ENCODE results near the gene TNNT2. TPM values are rescaled to one million over a fixed set of nuclear protein-coding genes. Genes with fewer than 3 reads are reported as not detected.

TNNT2 gene
- polyA plus RNA-seq (2012; ENCODE audit: insufficient read depth, insufficient read length) = not detected

DNA sequence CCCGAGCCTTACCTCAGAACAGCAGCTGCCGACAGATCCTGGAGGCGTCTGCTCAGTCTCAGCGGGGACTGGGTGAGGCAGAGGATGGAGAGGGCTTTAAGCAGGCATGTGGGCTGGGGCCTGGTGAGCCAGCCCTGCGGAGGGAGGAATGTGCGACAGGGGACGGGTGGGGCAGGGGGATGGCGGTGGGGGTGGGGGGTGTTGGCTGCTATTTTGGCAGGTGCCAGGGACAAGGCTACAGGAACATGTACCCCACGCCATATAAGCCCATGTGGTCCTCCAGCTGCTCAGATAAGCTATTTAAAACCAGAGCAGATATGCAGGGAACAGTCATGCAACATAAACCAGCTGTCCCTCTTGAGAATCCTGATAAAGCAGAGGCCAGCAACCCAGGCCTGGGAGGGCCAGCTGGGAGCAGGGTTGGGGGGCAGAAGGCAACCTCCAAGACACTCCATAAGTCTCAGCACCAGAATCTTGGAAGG lies at the start of gene TNNT2:
TNNT2 (minus strand) TSS at position 70 of the 482 bp plus-strand sequence. CDS start 4,426 bp downstream, outside the sequence.
- H3K4me3 ChIP-seq (ENCODE audit: low read length) = no peak within 1 kb of the TSS
- DNase-seq (ENCODE audit: low read depth, low spot score) = no peak

DNA sequence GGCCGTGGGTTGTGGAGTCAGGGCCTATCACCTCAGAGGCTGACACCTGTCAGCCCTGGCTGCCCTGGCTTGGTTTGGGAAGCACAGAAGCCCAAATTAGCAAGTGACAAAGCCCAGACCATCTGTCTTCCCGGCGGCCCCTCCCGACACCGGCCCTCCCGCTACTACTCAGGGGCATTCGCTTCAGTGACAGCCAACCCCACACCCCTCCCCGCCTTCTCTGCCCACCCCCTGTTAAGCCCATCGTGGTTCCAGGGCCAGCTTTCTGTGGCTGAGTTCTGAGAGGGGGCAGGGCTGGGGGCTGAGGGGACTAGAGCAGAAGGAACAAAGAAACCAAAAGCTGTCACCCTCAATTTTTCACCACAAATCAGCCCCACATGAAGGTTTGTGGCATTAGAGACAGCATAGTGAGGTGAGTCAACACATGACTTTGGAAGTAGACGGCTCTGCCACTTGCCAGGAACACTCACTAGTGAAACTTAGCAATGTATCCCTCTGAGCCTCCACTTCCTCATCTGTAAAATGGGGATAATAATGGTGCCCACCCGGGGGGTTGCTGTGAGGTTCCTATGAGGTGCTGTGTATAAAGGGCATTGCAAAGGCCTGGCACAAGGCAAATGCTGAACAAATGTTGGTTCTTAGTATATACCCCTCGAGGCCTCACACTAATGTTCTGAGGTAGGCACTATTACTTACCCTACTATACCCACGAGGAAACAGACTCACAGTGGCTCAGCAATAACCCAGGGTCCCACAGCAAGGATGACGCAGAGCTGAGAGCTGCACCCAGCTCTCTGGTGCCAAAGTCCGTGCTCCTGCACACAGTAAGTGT lies 49.2 kb upstream of the TNNT2 start:
- DNase-seq (ENCODE audit: low read depth, low spot score) = peak; percentile 71
- H3K4me3 ChIP-seq (ENCODE audit: low read length) = no peak overlapping the region

- no peak overlapping the region for H3K4me3 ChIP-seq (ENCODE audit: low read length)
- no peak for DNase-seq (ENCODE audit: low read depth, low spot score)
Measured at GRCh38 chr1:201424146-201424545, 46.7 kb upstream of the TNNT2 start.

DNA sequence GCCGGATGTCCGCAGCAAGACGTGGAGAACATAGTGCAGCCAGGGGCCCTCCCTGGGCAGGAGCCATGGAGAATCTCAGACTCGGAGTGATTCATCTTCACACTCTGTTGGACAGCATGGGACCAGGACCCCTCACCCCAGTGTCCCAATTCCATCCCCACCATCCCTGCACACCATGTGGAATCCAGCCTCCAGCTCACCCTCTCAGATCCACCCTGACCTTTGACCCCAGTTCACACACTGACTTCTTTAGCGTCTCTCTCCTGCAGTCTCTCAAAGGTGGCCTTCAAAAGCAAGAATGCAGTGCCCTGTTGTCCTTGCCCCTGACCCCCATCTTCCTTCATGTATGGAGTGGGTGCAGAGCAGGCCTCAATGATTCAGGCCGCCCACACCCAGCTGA lies 46.2 kb upstream of the TNNT2 start:
- DNase-seq (ENCODE audit: low read depth, low spot score) = no peak
- H3K4me3 ChIP-seq (ENCODE audit: low read length) = no peak overlapping the region

DNA sequence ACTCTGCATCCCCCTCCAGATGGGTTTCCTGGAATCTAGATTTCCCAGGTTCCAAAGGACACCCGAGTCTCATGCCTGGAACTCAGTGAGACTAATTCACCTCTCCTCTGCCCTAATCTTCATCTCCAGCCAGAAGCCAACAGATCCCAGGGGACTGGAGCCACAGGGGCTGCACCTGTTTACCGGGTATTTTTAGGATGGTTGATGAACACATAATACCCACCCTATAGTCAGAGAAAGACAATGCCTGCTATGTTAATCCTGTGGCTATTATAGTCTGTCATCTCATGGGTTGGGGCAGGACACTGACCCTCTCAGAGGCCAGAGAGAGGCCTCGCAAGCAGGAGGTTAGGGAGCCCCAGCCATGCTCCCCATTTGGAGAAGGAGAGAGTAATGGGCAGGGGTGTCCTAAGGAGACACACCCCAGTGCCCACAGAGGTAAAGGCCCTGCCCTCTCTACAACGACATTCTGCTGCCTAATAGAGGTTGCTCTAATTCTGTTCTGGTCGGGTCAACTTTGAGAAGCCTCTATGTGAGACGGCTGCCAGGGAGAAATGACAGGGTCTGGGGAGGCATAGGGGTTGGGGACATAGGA lies 45.1 kb upstream of the TNNT2 start:
- no peak overlapping the region for H3K4me3 ChIP-seq (ENCODE audit: low read length)
- no peak for DNase-seq (ENCODE audit: low read depth, low spot score)

DNA sequence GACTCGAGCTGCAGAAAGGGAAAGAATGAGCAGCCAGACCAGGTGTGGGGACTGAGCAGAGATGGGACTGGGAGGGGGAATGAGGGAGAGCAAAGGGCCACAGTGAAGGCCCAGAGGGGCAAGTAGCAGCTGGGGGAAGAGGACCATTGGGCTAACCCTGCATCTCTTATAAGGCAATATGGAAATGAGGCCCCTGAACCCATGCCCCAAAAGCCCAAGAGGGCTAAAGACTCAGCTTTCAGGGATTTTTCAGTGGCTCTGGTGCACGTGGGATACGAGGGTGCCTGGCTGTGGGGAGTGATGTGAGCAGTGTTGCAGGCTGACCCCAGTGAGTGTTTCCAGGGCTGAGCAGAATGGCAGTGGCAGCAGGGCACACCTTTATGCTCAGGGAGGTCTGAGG lies 44.5 kb upstream of the TNNT2 start:
- H3K4me3 ChIP-seq (ENCODE audit: low read length) = no peak overlapping the region
- DNase-seq (ENCODE audit: low read depth, low spot score) = no peak

DNA sequence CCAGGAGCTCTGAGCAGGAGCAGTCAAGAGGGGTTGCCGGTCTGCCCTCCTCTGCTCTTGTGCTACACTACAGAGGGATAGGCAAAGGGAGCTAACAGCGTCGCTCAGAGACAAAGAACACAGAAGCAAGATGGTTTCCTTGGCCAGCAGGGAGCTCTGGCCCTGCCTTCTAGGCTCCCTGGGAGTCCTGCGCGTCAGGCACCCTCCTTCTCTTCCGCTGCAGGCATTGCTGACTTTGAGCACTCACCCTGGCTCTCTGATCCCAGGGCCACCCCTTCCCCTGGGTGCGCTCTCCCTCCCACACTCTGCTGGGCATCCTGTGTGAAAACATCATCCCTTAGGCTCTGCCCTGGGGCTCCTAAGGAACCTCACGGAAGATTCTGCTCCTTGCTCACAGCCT lies 43.6 kb upstream of the TNNT2 start:
- no peak for DNase-seq (ENCODE audit: low read depth, low spot score)
- H3K4me3 ChIP-seq (ENCODE audit: low read length) = no peak overlapping the region

DNA sequence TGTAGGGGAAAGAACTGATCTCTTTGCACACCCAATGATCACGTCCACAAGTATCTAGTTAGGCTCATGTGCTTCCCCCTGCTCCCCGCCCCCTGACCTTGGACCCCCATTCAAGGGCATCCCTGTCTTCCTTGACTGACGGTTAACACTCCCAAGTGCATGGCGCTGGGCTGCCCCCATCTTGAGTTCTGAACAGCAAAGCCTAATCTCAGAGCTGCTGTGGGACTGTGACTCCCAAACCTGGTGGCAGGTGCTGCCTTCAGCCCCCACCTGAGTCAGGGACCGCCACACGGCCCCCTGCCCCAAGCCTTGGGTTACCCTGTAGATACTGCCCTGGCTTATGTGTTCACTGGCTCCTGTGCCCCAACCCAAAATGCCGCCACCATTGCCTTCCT lies 43.1 kb upstream of the TNNT2 start:
- no peak overlapping the region for H3K4me3 ChIP-seq (ENCODE audit: low read length)
- no peak for DNase-seq (ENCODE audit: low read depth, low spot score)

GRCh38 chr1:201419746-201420607 lies 42.5 kb upstream of the TNNT2 start:
- no peak overlapping the region for H3K4me3 ChIP-seq (ENCODE audit: low read length)
- DNase-seq (ENCODE audit: low read depth, low spot score) = no peak

GRCh38 chr1:201419256-201419655 lies 41.8 kb upstream of the TNNT2 start:
- no peak overlapping the region for H3K4me3 ChIP-seq (ENCODE audit: low read length)
- no peak for DNase-seq (ENCODE audit: low read depth, low spot score)

DNA sequence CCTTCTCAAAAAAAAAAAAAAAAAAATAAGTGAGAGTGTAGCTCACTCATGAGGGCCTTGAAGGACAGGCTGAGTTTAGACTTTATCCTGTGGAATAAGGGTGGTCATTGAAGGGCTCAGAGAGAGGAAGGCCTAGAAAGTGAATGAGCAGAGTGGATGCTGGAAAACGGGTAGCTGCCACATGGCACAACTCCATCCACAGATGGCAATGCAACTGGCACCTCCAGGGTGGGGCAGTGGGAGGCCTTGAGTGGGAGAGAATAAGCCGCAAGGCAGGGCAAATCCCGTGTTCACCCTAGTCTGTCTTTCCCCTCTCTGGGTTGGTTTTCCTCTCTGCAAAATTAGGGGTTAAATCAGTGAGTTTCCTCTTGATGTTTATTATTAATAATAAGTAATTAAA lies 41.0 kb upstream of the TNNT2 start:
- DNase-seq (ENCODE audit: low read depth, low spot score) = no peak
- no peak overlapping the region for H3K4me3 ChIP-seq (ENCODE audit: low read length)

DNA sequence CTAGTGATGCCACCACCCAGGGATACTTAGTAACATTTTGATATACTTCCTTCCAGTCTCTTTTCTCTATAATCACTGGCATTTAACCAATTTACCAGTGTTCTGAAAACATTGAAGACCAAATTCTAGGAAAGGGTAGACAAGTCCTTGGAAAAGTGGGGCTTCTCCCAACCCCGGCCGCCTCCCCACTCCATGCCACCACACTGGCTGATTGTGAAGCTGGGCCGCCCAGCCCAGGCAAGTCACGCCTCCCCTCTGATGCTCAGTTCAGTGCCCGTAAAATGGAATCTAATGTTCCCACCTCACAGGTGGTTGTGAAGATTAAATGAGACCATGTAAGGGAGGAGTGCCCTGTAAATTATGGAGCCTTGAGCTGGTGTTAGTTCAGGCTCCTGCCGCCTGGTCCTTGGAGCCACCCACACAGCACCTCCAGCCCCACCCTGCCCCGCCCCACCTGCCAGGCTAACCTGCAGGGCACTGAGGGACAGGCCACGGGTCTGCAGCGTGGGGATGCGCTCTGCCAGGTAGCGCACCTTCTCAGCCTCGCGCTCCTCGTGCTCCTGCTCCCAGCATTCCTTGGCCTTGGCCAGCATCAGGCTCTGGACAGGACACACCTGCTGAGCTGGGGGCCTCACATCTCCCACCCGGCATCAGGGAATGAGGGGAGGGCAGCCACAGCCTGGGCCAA lies 36.7 kb upstream of the TNNT2 start:
- no peak for DNase-seq (ENCODE audit: low read depth, low spot score)
- no peak overlapping the region for H3K4me3 ChIP-seq (ENCODE audit: low read length)

DNA sequence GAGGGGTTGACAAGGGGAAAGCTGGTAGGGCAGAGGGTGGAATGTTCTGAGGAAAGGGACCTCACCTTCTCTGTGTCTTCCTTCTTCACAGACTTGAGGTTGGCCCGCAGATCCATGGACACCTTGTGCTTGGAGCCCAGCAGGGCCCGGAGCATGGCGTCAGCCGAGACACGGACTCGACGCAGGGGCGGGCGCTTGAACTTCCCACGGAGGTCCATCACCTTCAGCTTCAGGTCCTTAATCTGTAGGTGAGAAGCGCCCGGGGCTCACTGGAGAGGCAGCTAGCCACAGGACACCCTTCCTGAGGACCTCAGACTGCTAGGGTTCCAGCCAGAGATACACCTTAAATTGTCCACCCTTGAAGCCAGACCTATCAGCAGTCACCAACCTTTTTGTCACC lies 33.8 kb upstream of the TNNT2 start:
- H3K4me3 ChIP-seq (ENCODE audit: low read length) = no peak overlapping the region
- no peak for DNase-seq (ENCODE audit: low read depth, low spot score)

DNA sequence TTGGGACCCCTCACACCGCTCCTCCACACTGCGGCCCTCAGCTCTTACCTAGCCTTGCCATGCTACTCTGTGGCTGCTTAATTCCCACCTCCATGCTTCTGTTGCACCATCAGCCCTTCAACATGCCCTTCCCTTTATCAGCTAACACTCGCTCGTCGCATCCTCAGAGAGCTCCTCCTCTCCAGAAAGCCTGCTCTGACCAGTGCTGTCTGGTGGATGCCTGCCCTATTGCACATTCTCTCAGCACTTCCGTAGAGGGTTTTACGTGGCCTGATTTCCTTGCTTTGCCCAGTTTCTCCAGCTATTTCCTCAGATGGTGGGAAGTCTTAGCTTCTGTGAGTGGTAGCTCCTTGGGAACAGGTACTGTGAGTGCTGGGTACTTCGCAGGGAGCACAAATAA lies 32.0 kb upstream of the TNNT2 start:
- no peak overlapping the region for H3K4me3 ChIP-seq (ENCODE audit: low read length)
- DNase-seq (ENCODE audit: low read depth, low spot score) = no peak

DNA sequence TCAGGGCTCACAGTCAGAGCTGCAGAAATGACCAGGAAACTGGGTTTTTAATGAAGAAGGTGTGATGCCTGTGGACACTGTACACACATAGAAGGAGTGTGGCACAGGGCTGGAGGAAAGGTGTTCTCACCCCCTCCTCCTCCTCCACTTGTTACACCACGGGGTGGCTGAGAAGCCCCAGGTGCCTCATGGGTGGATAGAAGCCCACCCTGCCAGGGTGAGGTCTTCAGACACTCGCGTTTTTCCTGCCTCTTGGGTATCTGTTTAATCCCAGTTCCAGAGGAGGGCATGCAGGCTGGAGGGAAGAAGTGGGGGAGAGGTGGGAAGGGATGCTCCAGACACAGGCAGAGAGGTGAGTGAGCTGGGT lies 31.3 kb upstream of the TNNT2 start:
- DNase-seq (ENCODE audit: low read depth, low spot score) = no peak
- H3K4me3 ChIP-seq (ENCODE audit: low read length) = no peak overlapping the region

GRCh38 chr1:201408176-201408833 lies 30.8 kb upstream of the TNNT2 start:
- no peak overlapping the region for H3K4me3 ChIP-seq (ENCODE audit: low read length)
- peak; percentile 58 for DNase-seq (ENCODE audit: low read depth, low spot score)

- no peak overlapping the region for H3K4me3 ChIP-seq (ENCODE audit: low read length)
- DNase-seq (ENCODE audit: low read depth, low spot score) = no peak
Measured at GRCh38 chr1:201406831-201407406, 29.4 kb upstream of the TNNT2 start.

DNA sequence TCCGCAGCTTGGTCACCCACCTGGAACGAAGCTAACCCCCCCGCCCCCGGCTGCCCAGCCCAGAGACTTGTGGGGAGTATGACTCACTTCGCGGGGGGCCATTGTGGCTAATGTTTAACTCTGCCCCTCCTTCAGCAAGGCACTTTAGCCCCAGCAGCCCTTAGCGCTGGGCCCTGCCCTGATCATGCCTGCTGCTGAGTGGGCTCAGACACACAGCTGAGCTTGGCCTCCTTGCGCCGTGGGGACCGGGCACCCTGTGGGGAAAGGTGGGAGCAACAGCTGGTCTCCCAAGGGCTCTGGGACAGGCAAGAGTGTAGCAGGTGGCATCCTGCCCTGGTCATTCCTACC lies 28.0 kb upstream of the TNNT2 start:
- DNase-seq (ENCODE audit: low read depth, low spot score) = no peak
- no peak overlapping the region for H3K4me3 ChIP-seq (ENCODE audit: low read length)

Measured in Jurkat, Clone E6-1 (cell line).